Measurements from ENCODE around the gene MZB1. TPM values are rescaled to one million over a fixed set of nuclear protein-coding genes. Genes with fewer than 3 reads are reported as not detected.

Gene MZB1
- total and polyA plus RNA-seq, 2 of the 8 experiments (the other 6 are each of a cell fraction or from before 2014, with no cell fraction given), result 0.39 to 0.47 TPM

DNA sequence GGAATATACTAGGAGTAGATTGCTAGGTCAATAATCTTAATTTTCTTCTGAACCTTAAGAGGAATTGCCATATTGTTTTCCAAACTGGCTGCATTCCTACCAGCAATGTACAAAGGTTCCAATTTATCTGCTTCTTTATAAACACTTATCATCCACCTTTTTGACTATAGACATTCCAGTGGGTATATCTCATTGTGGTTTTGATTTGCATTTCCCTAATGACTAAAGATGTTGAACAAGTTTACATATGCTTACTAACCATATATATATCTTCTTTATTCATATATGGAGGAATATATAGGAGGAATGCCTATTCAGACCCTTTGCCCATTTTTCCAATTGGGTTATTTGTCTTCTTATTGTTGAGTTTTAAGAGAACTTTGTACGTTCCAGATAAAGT, 42.0 kb upstream of the MZB1 start (continued):
- TF ChIP-seq, protein P1, sequence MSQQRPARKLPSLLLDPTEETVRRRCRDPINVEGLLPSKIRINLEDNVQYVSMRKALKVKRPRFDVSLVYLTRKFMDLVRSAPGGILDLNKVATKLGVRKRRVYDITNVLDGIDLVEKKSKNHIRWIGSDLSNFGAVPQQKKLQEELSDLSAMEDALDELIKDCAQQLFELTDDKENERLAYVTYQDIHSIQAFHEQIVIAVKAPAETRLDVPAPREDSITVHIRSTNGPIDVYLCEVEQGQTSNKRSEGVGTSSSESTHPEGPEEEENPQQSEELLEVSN (IDR thresholded peaks at IDR 0.05), result no peak
- TF ChIP-seq GTF2F1 (IDR thresholded peaks at IDR 0.05; ENCODE audit: borderline replicate concordance, low read depth, low read length) (no peak), EZH2 (IDR thresholded peaks at IDR 0.05; ENCODE audit: low read depth, low read length, severe bottlenecking) (no peak), NRF1 (IDR thresholded peaks at IDR 0.05; ENCODE audit: low read depth, low read length) (no peak)
- TF ChIP-seq, protein P2, sequence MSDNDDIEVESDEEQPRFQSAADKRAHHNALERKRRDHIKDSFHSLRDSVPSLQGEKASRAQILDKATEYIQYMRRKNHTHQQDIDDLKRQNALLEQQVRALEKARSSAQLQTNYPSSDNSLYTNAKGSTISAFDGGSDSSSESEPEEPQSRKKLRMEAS (IDR thresholded peaks at IDR 0.05), result no peak
- TF ChIP-seq, protein P3, sequence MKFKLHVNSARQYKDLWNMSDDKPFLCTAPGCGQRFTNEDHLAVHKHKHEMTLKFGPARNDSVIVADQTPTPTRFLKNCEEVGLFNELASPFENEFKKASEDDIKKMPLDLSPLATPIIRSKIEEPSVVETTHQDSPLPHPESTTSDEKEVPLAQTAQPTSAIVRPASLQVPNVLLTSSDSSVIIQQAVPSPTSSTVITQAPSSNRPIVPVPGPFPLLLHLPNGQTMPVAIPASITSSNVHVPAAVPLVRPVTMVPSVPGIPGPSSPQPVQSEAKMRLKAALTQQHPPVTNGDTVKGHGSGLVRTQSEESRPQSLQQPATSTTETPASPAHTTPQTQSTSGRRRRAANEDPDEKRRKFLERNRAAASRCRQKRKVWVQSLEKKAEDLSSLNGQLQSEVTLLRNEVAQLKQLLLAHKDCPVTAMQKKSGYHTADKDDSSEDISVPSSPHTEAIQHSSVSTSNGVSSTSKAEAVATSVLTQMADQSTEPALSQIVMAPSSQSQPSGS (IDR thresholded peaks at IDR 0.05; ENCODE audit: low read length), result no peak
